Globus pallidus (tissue), 1 donor: Measurements from ENCODE around the gene CEACAM21.
A peak's percentile ranks its signal among the peaks of the same experiment; 100 is the strongest.
"Not testable (repeated sequence)": the region's sequence is repeated elsewhere in the genome, so short reads cannot be mapped to it uniquely, and the experiment has no call there.

ENCODE experiments used
- DNase-seq: peaks from one replicate; pipeline ENCODE4 v3.0.0-alpha.2; 2015; ENCODE audit warnings: low spot score

The CEACAM21 gene

DNA sequence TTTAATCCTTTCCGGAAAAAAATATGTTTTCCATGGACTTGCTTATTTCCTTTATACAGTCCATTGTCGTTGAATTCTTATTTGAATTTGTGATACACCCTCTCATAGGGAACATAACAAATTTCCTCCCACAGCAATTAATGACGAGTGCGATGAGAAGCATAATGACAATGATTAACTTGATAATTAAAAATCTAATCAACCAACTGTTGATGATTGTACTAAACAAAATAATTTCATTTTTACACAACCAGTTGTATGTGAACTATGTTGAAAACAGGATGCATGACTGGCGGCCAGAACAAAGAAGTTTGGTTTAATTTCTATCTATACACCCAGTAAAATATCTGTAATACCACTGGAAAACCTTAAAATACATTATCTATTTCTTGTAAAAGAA is 26.1 kb upstream of the CEACAM21 start:
- DNase-seq: no peak

DNA sequence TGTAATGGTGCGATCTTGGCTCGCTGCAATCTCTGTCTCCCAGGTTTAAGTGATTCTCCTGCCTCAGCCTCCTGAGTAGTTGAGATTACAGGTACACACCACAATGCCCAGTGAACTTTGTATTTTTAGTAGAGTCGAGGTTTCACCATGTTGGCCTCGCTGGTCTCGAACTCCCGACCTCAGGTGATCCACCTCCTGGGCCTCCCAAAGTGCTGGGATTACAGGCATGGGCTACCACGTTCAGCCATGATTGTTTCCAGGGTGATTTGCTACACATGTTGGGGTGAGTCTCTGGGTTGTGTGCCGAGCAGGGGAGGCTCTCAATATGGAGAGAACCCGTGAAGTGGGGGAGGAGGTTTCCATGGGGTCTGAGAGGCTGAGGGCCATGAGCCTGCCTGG is 24.8 kb upstream of the CEACAM21 start:
- no peak for DNase-seq

DNA sequence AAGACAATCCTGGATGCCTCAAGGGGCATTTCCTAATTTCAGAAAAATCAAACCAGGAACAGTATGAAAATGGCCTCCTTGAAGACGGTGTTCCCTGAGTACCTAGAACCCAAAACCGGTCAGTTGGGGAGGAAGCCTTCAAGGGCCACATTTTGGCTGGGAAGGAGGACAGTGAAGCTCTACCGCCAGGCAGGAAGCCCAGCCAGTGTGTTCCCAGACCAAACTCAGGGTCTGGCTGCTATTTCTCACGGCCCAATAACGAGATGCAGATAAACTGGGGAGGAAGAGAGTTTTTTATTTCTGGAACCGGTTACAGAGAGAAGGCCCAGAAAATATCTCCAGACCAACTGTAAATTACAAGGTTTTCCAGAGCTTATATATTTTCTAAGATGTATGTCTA is 24.3 kb upstream of the CEACAM21 start:
- DNase-seq: no peak

DNA sequence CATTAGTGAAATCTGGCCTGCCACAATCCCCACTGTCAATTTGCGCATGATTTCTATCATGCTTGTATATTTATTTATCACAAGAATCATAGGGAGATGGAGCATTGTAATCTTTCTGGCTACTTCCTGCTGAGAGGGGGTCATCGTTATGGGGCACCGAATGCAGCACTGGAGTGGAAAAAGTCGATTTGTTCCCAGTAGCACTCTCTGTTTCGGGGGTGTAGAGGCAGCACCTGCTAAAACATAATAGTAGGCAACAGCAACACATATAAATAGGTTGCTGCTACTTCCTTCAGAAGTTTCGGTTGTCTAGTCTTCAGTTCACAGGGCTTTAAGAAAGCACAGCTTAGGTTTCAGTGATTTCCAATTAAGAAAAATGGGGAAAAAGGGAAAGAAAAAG is 23.4 kb upstream of the CEACAM21 start:
- no peak for DNase-seq

DNA sequence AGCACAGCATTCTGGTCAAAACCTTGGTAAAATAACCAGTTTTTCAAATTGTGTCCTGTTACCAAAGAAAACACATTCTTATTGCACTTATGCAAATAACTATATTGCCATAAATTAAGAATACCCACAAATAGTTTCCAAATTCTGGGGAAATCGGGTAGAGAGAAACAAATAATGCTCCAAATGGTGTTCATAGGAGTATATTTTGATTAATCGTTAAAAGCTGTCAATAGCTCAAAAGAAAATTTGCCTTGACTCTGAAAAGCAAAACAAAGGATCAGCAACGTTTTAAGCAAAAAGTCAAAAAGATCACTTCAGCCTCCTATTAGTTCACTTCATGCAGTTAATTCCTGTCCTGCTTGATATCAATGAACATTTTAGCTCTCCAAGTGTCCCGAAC is 22.2 kb upstream of the CEACAM21 start:
- no peak for DNase-seq

DNA sequence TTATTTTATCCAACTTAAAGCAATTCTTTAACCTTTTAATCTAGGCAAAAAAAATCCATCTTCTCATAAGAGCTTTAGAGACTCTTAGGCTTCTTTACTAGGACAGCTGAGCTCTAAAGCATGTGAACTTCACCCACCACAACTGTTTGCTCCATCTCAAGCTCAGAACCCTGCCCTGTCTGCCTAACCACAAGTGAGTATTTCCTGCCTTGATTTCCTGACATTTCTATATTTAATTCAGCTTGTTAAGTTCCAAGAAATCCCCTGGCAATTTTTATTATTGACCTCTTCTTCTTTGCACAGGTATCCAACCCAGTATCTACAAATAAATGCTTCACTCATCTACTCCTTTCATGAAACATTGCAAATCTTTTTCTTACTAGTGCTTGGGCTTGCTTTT is 21.1 kb upstream of the CEACAM21 start:
- DNase-seq: peak; percentile 33

DNA sequence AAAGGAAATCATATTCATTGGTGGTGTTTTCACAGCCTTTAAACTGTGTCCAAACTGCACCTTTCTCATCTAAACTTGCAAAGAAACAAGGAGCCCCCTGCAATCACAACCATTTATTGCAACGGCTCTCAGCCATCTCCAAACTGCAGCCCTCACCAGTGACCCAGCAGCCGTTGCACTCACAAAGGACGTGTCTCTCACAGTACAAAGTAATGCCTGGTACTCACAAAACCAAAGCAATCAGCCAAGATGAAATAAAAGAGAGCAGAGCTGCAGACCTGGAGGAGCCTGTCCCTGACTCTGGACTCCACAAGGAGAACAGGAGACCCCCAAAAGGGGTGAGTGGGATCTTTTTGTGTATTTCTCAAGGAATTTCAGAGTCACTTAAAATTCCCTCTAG is 20.2 kb upstream of the CEACAM21 start:
- DNase-seq: no peak

DNA sequence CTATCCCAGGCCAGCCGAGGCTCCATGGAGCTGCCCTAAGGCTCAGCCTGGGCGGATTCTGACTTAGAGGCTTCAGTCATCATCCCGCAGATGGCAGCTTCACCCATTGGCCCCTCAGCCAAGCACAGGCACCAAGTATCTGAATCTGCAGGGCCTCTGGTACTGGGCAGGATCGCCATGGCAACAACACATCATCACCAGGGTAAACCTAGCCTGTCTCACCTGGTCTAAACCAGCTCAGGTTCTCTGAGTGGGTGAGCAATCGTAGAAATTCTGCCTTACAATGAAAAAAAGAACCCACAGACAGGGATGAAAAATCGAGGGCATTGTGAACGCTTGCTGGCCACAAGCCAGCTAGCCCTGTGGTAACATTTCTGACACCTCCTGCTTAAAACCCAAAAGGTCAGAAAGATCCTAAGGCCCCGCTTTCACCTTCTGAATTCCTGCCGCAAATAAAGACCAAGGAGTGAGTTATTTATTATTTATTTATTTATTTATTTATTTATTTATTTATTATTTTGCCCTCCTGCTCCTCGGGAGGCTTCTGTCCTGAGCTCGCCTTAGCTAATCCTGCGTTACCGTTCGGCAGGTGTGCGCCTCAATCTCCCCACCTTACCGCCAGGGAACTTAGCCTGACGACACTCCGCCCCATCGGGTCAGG is 12.0 kb upstream of the CEACAM21 start:
- DNase-seq: no peak

DNA sequence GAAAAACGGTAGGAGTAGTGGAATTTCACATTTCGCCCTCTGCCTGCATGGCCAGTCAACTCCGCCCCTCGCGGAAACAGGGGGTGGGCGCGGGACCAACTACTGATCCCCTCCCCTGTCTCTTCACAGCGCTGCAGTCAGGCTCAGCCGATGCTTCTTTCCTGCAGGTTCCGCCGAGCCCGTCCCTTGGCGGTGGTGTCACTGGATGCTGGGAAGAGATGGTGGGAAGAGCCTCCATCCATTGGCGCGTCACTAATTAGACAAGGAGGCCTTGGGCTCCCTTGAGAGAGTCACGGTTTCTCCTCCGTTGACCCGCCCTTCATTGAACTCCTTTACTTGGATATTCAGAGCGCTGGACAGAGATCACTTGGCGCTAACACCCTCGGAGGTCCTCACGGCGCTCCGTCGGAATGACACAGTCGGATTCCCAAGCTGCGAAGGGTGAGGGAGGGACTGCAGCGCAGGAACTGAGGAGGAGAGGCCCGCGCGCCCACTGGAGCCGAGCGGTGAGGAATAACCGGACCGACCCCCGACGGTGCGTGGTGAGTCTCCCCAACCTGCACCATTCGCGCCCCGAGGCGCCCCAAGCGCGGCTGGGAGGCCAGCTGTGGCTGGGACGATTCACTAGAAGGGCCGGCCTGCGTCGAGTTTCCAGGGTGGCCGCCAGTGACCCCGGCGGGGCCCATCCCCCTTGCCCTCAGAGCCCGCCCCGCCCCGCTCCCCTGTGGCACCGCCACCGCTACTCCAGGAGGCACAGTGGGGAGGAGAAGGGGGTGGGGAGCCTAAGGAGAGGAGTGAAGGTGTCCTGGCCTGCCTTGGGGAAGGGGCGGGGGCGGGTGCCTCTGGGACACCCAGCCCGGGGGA is 11.2 kb upstream of the CEACAM21 start:
- DNase-seq: no peak

DNA sequence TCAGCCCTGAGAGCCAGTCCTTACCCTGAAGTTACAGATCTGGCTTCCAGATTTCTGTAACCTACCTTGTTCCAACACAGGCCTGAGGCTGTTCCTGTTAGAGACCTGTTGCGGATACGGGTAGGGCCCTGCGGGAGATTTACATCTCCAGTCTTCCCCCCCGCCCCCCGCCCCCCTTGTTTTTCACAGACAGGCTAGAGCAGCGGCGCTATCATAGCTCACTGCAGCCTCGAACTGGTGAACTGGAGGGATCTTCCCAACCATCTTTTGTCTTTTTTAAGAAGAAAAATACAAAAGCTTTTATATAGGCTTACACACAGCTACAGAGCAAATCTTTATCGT is 10.6 kb upstream of the CEACAM21 start:
- no peak for DNase-seq

DNA sequence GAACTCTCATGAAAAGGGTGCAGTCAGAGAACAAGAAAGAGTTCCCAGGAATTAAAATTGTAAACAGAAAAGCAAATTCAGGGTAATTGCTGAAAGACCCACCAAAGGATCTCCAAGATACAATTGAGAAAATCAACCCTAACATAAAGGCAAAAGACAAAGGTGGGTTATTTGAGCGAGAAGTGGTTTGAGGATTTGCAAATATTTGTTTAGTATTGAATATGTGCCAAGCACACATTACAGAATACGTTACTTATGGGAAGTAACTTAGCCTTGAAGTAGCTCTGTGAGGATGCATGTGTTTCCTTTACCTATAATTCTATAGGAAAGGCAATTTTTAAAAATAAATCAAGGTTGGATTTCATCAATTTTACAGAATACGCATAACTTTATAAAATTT is 10.0 kb upstream of the CEACAM21 start:
- DNase-seq: no peak

DNA sequence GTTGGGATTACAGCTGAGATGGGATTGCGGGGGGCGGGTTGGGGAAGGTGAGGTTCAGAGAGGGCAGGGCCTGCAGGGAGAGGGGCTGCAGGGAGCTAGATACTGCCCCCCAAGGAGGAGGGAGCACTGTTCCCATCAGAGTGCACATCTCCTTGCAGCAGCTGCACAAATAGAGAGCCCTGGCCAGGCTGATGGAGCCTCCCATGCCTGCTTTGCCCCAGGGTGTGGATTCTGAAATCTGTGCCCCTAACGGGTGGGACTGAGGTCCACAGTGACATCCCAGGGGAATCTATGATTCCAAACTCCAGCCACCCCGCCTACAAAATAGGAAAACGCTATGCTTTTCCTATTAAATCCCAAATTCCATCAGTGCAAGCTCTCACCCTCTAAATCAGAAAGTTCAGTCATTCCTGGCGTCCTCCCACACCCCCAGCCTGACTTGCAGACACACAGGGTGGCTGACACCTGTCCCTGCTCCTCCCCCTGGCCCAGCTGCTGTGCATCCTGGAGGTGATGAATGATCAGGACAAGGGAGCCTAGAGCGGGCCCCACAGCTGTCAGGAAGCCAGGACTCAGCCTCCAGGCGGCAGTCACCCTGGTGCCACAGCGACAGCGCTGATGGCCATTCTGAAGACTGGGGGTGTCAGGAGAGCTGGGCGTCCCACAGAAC is 6.3 kb upstream of the CEACAM21 start:
- no peak for DNase-seq

DNA sequence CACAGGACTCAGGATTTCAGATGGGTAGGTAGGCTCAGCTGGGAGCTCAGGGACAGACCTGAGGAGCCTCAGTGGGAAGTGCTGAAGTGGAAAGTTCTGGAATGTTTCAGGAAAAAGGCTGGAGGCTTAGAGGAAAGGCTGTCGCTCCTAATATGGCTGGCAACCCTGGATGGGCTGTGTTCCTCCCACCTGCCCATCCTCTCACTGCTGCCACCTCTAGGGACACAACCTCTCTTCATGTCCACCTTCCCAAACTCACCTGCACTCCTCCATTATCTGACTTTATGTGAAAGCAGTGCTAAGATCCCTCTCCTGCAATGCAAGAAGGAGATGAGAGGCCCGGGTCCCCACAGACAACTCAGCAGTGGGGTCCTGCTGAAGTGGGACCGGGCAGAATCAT is 5.8 kb upstream of the CEACAM21 start:
- DNase-seq: no peak

DNA sequence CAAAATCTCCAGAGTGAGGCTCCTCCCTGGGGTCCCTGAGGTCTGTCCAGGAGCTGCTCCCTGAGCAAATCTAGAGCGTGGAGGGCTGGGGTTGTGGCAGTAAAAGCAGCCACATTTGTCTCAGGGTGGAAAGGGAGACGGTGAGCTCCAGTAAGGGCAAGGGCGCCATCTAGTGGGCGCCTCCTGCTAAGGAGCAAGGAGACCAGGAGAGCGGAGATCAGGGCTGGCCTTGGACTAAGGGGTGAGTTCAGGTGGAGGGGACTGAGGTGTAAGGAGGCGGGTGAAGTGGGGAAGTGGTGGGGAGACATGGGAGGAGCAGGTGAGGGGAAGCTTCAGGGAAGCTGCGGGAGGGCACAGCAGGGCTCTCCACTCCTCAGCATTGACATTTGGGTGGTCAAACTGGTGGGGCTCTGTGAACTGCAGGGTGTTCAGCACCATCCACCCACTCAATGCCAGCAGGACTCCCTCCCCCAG is 5.3 kb upstream of the CEACAM21 start:
- peak; percentile 51 for DNase-seq

DNA sequence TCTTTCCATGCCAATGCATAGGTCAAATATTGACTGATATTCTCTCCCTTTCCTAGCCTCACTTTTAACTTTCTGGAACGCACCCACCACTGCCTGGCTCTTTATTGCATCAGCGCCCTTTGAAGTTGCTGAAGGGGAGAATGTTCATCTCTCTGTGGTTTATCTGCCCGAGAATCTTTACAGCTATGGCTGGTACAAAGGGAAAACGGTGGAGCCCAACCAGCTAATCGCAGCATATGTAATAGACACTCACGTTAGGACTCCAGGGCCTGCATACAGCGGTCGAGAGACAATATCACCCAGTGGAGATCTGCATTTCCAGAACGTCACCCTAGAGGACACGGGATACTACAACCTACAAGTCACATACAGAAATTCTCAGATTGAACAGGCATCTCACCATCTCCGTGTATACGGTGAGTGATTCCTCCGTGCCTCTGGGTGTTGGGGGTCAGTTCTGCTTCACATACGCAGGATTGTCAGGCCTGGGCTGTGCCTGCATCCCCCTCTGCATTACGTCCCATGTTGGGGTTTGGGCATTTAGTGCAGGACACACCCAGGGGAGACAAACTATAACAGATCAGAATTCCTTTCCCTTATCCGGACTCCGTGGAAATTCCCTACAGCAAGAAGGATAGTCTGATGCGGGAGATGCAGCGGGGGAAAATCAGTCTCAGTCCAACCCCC is 1.3 kb downstream of the CEACAM21 start:
- no peak for DNase-seq

DNA sequence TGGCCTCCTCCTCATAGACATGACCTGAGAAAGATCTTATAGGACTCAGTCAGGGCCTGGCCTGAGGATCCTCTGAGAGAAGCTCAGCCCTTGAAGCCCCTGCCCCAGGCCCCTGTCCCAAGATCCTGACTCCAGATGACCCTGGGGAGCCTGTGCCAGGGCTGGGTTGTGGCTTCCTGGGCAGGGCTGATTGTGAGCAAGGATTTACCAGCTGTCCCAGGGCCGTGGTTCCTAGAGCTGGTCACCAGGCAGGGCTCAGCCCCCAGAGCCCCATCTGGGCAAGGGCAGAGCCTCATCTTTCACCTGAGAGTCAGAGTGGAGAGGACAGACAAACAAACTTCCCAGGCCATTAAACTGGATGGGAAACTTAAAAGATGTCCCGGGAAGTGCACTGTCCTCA is 1.9 kb downstream of the CEACAM21 start:
- no peak for DNase-seq

DNA sequence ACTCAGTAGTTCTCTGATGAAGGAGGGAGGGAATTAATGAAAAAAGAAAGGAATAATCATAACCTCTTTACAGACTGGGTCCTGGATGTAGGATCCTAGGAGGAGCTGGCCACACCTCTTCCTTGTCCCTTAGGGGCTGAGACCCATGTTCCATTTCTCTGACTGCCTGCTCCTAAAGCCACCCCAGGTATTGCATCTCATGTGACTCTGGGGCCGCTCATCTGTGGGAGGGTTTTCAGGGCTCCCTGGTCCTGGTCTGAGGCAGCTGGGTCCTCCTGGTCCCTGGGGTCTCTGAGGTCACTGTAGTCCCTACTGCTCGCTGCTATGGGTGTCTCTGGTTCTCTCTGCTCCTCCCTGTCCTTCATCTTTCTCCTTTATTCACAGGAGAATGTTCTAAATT is 2.9 kb downstream of the CEACAM21 start:
- no peak for DNase-seq

DNA sequence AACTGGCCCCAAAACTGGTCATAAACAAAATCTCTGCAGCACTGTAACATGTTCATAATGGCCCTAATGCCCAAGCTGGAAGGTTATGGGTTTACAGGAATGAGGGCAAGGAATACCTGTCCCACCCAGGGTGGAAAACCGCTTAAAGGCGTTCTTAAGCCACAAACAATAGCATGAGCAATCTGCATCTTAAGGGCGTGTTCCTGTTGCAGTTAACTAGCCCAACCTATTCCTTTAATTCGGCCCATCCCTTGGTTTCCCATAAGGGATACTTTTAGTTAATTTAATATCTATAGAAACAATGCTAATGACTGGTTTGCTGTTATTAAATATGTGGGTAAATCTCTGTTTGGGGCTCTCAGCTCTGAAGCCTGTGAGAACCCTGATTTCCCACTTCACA is 5.1 kb downstream of the CEACAM21 start:
- DNase-seq: not testable (repeated sequence)

DNA sequence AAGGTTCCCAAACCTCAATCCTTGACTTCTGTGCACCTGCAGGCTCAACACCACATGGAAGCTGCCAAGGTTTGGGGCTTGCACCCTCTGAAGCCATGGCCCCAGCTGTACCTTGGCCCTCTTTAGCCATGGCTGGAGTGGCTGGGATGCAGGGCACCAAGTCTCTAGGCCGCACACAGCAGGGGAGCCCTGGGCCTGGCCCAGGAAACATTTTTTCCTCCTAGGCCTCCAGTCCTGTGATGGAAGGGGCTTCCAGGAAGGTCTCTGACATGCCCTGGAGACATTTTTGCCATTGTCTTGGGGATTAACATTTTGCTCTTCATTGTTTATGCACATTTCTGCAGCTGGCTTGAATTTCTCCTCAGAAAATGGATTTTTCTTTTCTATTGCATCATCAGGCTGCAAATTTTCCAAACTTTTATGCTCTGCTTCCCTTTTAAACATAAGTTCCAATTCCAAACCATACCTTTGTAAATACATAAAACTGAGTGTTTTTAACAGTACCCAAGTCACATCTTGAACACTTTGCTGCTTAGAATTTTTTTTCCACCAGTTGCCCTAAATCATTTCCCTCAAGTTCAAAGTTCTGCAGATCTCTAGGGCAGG is 6.7 kb downstream of the CEACAM21 start:
- not testable (repeated sequence) for DNase-seq

DNA sequence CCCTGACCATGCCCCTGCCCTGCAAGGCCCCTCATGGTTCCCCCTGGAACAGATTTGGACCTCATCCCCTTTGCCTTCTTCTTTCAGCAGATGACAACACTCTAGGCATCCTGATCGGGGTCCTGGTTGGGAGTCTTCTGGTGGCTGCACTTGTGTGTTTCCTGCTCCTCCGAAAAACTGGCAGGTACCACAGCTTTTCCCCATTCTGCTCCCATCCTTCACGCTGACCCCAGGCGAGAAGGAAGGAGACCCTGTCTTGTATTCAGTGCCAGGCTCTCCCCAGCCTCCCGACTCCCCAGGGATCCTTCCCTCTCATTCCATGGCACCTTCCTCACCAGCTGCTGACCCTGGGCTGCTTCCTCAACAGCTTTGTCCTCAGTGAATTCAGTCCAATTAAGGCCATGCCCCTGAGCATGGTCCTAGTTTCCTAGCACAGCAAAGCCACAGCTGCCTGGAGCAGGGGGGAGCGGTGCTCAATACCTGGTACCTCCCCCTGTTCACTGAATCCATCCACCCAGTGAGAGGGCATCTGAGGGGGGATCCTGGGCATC is 8.4 kb downstream of the CEACAM21 start:
- no peak for DNase-seq

DNA sequence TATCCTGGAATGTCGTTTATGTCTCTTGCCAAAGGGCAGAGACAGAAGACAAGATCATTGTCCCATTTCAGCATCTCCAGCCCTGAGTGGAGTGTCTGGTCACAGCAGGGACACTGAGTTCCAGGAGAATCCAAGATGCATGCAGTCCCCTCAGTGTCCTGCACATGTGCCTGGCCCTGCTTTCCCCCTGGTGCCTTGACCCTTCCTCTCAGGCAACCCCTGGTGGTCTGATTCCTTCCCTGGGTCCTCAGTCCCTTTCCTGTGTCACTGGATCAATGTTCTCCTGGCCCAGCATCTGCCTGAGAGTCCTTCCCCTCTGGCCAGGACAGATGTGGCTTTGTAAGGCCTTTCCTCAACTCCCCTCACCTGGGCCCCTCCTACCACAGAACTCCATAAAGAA is 9.0 kb downstream of the CEACAM21 start:
- DNase-seq: no peak

DNA sequence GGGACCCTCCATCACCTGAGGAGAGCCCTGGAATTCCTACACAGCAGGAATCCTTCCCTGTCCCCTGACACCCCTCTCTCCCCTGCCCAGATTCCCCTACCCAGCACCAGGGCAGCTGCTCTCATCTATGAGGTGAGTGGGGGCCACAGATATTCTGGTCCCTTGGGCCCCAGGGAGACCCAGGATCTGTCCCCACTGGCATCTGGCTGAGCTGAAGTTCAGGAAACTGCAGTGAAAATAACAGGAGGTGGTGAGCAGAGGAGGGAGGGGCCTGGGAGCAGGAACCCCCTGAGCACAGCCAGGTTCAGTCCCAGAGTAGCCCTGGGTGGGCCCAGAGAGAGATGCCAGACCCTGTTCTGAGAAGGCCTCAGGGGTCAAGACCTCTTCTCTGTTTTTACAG is 10.1 kb downstream of the CEACAM21 start:
- no peak for DNase-seq
